Neural cell (in vitro differentiated cells): ENCODE results near the gene HACD2. TPM values are rescaled to one million over a fixed set of nuclear protein-coding genes. Genes with fewer than 3 reads are reported as not detected.

Experiments
- H2AFZ ChIP-seq: fragments of 200-600, 300-800 bp; sonication (generic), shearing (Covaris generic); 2 replicates; pipeline ENCODE4 v1.6.0; 2014; ENCODE audit warnings: low read depth, mild to moderate bottlenecking, antibody characterized with exemption, low read length, moderate library complexity
- H3F3A ChIP-seq: fragments of 200-600 bp; shearing (Covaris generic); 2 replicates; pipeline ENCODE4 v1.6.1; 2016; ENCODE audit warnings: mild to moderate bottlenecking, moderate library complexity, mixed read lengths, antibody characterized with exemption, low read length; ENCODE audit not compliant: insufficient read depth, poor library complexity, severe bottlenecking
- H3K27ac ChIP-seq: fragments of 200-600, 300-800 bp; sonication (generic), shearing (Covaris generic); 2 replicates; pipeline ENCODE4 v1.5.1; 2014; ENCODE audit warnings: mild to moderate bottlenecking, low read length, moderate library complexity
- H3K27me3 ChIP-seq: fragments of 300-800, 200-600 bp; sonication (generic), shearing (Covaris generic); 2 replicates; pipeline ENCODE4 v1.6.0; 2014; ENCODE audit warnings: mild to moderate bottlenecking, low read depth, low read length, moderate library complexity; ENCODE audit not compliant: insufficient read depth
- H3K36me3 ChIP-seq: fragments of 300-800, 200-600 bp; sonication (generic), shearing (Covaris generic); 2 replicates; pipeline ENCODE4 v1.5.1; 2014; ENCODE audit warnings: mild to moderate bottlenecking, antibody characterized with exemption, low read length, moderate library complexity; ENCODE audit not compliant: insufficient read depth
- H3K4me2 ChIP-seq: fragments of 300-800, 200-600 bp; sonication (generic), shearing (Covaris generic); 2 replicates; pipeline ENCODE4 v1.6.0; 2014; ENCODE audit warnings: mild to moderate bottlenecking, low read length
- H3K4me3 ChIP-seq: fragments of 300-800, 200-600 bp; sonication (generic), shearing (Covaris generic); 2 replicates; pipeline ENCODE4 v1.5.1; 2014; ENCODE audit warnings: mild to moderate bottlenecking, low read length, moderate library complexity
- H3K79me2 ChIP-seq: fragments of 200-600 bp; shearing (Covaris generic); replicated peaks from 2 replicates; pipeline ENCODE4 v1.6.0; 2014; ENCODE audit warnings: mild to moderate bottlenecking, low read length, moderate library complexity; ENCODE audit not compliant: insufficient read depth
- H3K9ac ChIP-seq: fragments of 300-800, 200-600 bp; sonication (generic), shearing (Covaris generic); 2 replicates; pipeline ENCODE4 v1.6.1; 2016; ENCODE audit warnings: mild to moderate bottlenecking, low read length, mixed read lengths
- H3K9me2 ChIP-seq: fragments of 200-600 bp; shearing (Covaris generic); 2 replicates; pipeline ENCODE4 v1.6.1; 2016; ENCODE audit warnings: mild to moderate bottlenecking, low read length, mixed read lengths; ENCODE audit not compliant: insufficient read depth
- H3K9me3 ChIP-seq: fragments of 200-600, 300-800 bp; sonication (generic), shearing (Covaris generic); 2 replicates; pipeline ENCODE4 v1.6.1; 2016; ENCODE audit warnings: mild to moderate bottlenecking, mixed run types, low read length, moderate library complexity, mixed read lengths
- H4K20me1 ChIP-seq: fragments of 200-600 bp; shearing (Covaris generic); 2 replicates; pipeline ENCODE4 v1.6.1; 2016; ENCODE audit warnings: mild to moderate bottlenecking, mixed run types; ENCODE audit not compliant: insufficient read depth
- EP300 ChIP-seq: fragments of 450-650 bp; conservative IDR thresholded peaks from 2 replicates; pipeline ENCODE4 v1.6.1; 2014; ENCODE audit warnings: antibody characterized with exemption, mild to moderate bottlenecking, moderate library complexity; ENCODE audit not compliant: poor library complexity, severe bottlenecking
- EZH2 ChIP-seq: fragments of 200-600, 300-800 bp; shearing (Covaris generic), sonication (generic); IDR thresholded peaks from 2 replicates; pipeline ENCODE4 v1.6.1; 2014; ENCODE audit warnings: antibody characterized with exemption, low read length, borderline replicate concordance, mild to moderate bottlenecking; ENCODE audit not compliant: insufficient read depth, poor library complexity, severe bottlenecking
- MXI1 ChIP-seq: fragments of 450-650 bp; conservative IDR thresholded peaks from 2 replicates; pipeline ENCODE4 v1.6.1; 2014; ENCODE audit warnings: antibody characterized with exemption, mild to moderate bottlenecking; ENCODE audit not compliant: poor library complexity, severe bottlenecking
- POLR2AphosphoS5 ChIP-seq: IDR thresholded peaks from 2 replicates; pipeline ENCODE4 v1.6.1; 2012
- RAD21 ChIP-seq: fragments of 450-650 bp; conservative IDR thresholded peaks from 2 replicates; pipeline ENCODE4 v1.6.1; 2014; ENCODE audit warnings: antibody characterized with exemption, mild to moderate bottlenecking, moderate library complexity
- REST ChIP-seq: IDR thresholded peaks from 2 replicates; pipeline ENCODE4 v1.6.1; 2012; ENCODE audit warnings: borderline replicate concordance
- SMC3 ChIP-seq: fragments of 450-650 bp; conservative IDR thresholded peaks from 2 replicates; pipeline ENCODE4 v1.6.1; 2014; ENCODE audit warnings: antibody characterized with exemption, mild to moderate bottlenecking, moderate library complexity; ENCODE audit not compliant: poor library complexity
- TAF1 ChIP-seq: IDR thresholded peaks from 2 replicates; pipeline ENCODE4 v1.6.1; 2012; ENCODE audit warnings: low read depth
- polyA plus RNA-seq: library from polyadenylated mRNA; depleted of rRNA; stranded (reverse); fragments of >200 nt; gene quantifications from 2 replicates; pipeline ENCODE4 v1.2.3, GENCODE V29; 2014
- TF ChIP-seq, protein P1 (sequence below): fragments of 450-650 bp; IDR thresholded peaks from 2 replicates; pipeline ENCODE4 v1.5.1; 2014; ENCODE audit warnings: antibody characterized with exemption, mild to moderate bottlenecking, moderate library complexity; ENCODE audit not compliant: poor library complexity, severe bottlenecking

The HACD2 gene
- polyA plus RNA-seq, 1 donor from 2014 or later, result 28.0 TPM

GRCh38 chr3:123478314-123478713 is 106.5 kb downstream of the HACD2 start:
- TF ChIP-seq EZH2 (no peak), POLR2AphosphoS5 (no peak), MXI1 (no peak), REST (no peak), RAD21 (no peak), TAF1 (no peak), SMC3 (no peak), EP300 (no peak)
- TF ChIP-seq, protein P1, sequence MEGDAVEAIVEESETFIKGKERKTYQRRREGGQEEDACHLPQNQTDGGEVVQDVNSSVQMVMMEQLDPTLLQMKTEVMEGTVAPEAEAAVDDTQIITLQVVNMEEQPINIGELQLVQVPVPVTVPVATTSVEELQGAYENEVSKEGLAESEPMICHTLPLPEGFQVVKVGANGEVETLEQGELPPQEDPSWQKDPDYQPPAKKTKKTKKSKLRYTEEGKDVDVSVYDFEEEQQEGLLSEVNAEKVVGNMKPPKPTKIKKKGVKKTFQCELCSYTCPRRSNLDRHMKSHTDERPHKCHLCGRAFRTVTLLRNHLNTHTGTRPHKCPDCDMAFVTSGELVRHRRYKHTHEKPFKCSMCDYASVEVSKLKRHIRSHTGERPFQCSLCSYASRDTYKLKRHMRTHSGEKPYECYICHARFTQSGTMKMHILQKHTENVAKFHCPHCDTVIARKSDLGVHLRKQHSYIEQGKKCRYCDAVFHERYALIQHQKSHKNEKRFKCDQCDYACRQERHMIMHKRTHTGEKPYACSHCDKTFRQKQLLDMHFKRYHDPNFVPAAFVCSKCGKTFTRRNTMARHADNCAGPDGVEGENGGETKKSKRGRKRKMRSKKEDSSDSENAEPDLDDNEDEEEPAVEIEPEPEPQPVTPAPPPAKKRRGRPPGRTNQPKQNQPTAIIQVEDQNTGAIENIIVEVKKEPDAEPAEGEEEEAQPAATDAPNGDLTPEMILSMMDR, result no peak
- Histone ChIP-seq H3K27ac (no peak overlapping the region), H4K20me1 (no peaks in the 10 kb centered on the region), H3K4me2 (no peak overlapping the region), H3F3A (no peaks in the 10 kb centered on the region), H3K27me3 (no peaks in the 10 kb centered on the region), H3K79me2 (no peaks in the 10 kb centered on the region), H3K36me3 (no peaks in the 10 kb centered on the region), H3K9me3 (no peaks in the 10 kb centered on the region), H2AFZ (no peak overlapping the region), H3K9ac (no peak overlapping the region), H3K9me2 (no peaks in the 10 kb centered on the region), H3K4me3 (no peak overlapping the region)

DNA sequence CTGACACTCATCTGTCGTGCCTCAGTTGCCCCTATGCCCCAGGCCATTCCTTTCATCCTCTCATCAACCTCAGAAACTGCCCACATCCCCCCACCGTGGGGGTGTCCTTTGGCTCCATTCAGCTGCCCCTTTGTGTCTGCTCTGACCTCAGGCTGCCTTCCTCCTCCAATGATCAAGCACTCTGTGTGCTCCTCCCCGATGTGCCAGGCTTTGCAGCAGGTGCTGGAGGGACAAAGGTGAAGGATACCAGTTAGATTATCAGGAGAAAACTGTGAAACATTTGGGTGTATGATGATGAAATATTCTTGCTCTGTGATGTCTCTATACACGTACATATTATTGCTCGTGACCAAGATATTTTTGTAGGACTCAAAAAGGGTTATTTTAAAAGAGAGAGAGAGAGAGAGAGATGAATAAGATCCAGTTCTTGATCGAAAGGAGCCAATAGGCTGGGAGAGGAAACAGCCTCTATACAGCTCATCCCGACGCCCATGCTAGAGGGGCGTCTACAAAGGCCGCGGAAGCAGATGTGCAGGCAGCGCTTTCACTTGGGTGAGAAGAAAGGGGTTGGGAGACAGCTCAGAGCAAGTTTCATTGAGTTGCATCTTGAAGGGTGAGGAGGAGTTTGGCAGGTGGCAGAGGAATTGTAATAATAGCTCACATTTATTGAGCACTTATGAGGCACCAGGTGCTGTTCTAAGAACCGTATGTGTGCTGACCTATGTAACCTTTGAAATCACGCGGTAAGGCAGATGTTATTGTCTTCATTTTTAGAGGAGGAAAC is 107.7 kb downstream of the HACD2 start:
- Histone ChIP-seq H3F3A (no peaks in the 10 kb centered on the region), H3K27ac (no peak overlapping the region), H3K9ac (no peak overlapping the region), H2AFZ (no peak overlapping the region), H3K79me2 (no peaks in the 10 kb centered on the region), H3K4me2 (no peak overlapping the region), H3K9me2 (no peaks in the 10 kb centered on the region), H3K36me3 (no peaks in the 10 kb centered on the region), H4K20me1 (no peaks in the 10 kb centered on the region), H3K4me3 (no peak overlapping the region), H3K9me3 (no peaks in the 10 kb centered on the region), H3K27me3 (no peaks in the 10 kb centered on the region)
- TF ChIP-seq EZH2 (no peak), EP300 (no peak)
